Measurements from ENCODE around the gene CYP26B1.

CYP26B1 gene

DNA sequence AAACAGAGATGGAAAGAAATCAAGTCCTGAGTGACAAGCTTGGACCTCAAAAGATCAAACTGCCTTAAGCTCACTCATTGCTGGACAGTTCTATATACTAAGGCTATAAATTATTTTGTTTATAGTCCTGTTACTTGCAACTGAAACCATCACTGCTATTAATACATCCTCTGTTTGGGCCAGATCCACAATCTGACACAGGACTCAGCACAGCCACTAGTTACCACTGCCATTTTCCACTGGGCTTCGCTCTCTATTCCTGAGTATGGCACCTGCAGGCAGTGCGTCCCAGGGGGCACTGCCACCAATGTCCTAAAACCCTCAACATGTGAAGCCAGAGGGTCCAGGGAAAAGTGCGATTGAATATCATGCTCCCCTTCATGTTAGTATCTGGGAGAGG, 52.3 kb downstream of the CYP26B1 start:
- no peak for DNase-seq (ENCODE audit: extremely low read depth, insufficient read length)
- Histone ChIP-seq H3K4me3 (replicated peaks; ENCODE audit: low read depth, low read length) (no peak overlapping the region), H3K36me3 (ENCODE audit: control insufficient read depth, insufficient read depth, low read length) (no peaks in the 10 kb centered on the region), H3K27me3 (replicated peaks; ENCODE audit: control insufficient read depth, insufficient read depth, low read length) (no peaks in the 10 kb centered on the region)
- no peak for TF ChIP-seq CTCF (IDR thresholded peaks at IDR 0.05; ENCODE audit: insufficient read depth, low read length, poor library complexity, severe bottlenecking)

DNA sequence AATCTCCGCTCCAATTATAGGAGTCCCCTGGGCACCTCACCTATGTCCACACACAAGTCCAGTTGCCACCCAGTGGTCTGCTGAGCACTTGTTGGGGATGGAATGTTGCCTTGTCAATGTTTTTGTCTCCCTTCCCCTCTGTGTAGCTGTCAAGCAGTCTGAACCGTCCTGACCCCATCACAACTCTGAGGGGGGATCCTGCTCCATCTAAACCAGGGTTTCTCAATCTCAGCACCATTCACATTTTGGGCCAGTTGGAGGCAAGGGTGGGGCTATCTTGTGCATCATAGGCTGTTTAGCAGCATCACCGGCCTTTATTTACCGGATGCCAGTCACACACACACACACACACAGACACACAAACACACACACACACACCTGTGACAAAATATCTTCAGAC, 53.0 kb downstream of the CYP26B1 start:
- no peaks in the 10 kb centered on the region for H3K36me3 ChIP-seq (ENCODE audit: control insufficient read depth, insufficient read depth, low read length)
- TF ChIP-seq CTCF (IDR thresholded peaks at IDR 0.05; ENCODE audit: insufficient read depth, low read length, poor library complexity, severe bottlenecking): no peak
- DNase-seq (ENCODE audit: extremely low read depth, insufficient read length): no peak
- no peak overlapping the region for H3K4me3 ChIP-seq (replicated peaks; ENCODE audit: low read depth, low read length)
- no peaks in the 10 kb centered on the region for H3K27me3 ChIP-seq (replicated peaks; ENCODE audit: control insufficient read depth, insufficient read depth, low read length)

DNA sequence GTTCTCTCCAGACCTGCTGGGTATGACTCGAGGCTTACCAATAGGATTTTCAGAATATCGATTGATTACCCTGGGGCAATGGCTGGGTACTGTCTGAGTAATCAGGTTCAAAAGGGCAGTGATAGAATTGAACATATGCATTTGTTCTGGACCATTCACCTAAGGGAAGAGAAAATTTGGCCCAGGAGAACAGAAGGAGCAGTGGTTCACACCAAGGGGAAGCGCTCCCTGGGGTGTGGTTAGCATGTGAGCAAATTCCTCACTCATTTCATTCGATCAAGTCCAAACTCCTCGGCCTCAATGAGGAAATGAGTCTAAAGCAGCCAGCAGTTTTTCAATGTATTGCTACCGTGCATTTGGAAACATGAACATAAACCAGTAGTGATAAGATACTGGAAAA, 55.6 kb downstream of the CYP26B1 start:
- no peak for TF ChIP-seq CTCF (IDR thresholded peaks at IDR 0.05; ENCODE audit: insufficient read depth, low read length, poor library complexity, severe bottlenecking)
- no peaks in the 10 kb centered on the region for H3K27me3 ChIP-seq (replicated peaks; ENCODE audit: control insufficient read depth, insufficient read depth, low read length)
- H3K36me3 ChIP-seq (ENCODE audit: control insufficient read depth, insufficient read depth, low read length): no peaks in the 10 kb centered on the region
- H3K4me3 ChIP-seq (replicated peaks; ENCODE audit: low read depth, low read length): no peak overlapping the region
- no peak for DNase-seq (ENCODE audit: extremely low read depth, insufficient read length)

DNA sequence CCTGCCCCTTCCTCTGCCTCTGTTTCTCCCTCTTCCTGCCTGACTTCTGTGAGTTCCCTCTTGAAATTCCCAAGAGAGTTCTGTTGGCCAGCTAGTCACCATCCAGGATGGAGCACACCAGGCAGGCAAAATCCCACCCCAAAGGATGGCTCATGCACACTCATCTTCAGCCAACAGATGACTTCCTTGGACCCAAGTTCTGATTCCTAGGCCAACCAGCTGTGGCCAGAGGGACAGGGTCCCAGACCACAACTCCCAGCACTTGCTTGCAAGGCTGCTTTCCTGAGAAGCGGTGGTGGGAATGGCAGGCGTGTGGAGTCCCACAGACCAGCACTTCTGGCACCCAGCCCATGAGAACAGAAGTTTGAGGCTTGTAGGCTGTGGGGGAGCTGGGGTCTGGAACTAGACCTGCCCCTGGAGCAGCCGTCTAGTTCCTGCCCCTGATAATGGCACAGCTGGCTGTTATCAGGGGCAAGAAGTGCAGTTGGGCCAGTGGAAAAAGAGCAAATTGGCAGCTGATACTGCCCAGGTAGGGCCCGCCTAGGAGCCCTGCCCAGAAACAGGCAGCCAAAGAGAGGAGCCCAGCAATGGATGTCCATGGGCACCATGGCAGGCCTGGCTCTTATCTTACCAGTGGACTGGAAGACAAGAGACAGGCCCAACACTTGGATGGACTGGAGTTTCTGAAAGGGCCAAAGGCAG, 56.7 kb downstream of the CYP26B1 start:
- TF ChIP-seq CTCF (IDR thresholded peaks at IDR 0.05; ENCODE audit: insufficient read depth, low read length, poor library complexity, severe bottlenecking): no peak
- Histone ChIP-seq H3K4me3 (replicated peaks; ENCODE audit: low read depth, low read length) (no peak overlapping the region), H3K36me3 (ENCODE audit: control insufficient read depth, insufficient read depth, low read length) (no peaks in the 10 kb centered on the region), H3K27me3 (replicated peaks; ENCODE audit: control insufficient read depth, insufficient read depth, low read length) (no peaks in the 10 kb centered on the region)
- no peak for DNase-seq (ENCODE audit: extremely low read depth, insufficient read length)

DNA sequence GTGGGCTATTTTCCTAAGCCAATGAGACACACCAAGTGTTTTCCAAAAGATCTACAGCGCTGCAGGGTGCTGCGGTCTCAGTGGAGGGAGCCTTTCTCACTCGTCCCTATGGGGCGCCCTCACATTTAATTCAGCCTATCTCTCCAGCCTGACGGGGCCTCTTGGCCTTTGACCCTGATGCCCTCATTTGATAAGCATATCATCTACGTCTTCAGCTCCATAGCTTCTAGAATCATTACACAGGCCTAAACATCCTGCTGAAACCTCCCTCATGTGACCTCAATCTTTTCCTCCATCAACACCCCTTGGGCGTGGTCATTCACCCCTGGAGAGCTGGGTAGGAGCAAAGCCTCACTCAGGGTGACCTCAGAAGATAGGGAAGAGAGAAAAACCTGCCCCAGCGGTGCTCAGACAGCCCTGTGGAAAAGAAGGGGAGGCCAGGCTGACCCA, 57.4 kb downstream of the CYP26B1 start:
- DNase-seq (ENCODE audit: extremely low read depth, insufficient read length): no peak
- TF ChIP-seq CTCF (IDR thresholded peaks at IDR 0.05; ENCODE audit: insufficient read depth, low read length, poor library complexity, severe bottlenecking): no peak
- H3K27me3 ChIP-seq (replicated peaks; ENCODE audit: control insufficient read depth, insufficient read depth, low read length): no peaks in the 10 kb centered on the region
- H3K4me3 ChIP-seq (replicated peaks; ENCODE audit: low read depth, low read length): no peak overlapping the region
- no peaks in the 10 kb centered on the region for H3K36me3 ChIP-seq (ENCODE audit: control insufficient read depth, insufficient read depth, low read length)

DNA sequence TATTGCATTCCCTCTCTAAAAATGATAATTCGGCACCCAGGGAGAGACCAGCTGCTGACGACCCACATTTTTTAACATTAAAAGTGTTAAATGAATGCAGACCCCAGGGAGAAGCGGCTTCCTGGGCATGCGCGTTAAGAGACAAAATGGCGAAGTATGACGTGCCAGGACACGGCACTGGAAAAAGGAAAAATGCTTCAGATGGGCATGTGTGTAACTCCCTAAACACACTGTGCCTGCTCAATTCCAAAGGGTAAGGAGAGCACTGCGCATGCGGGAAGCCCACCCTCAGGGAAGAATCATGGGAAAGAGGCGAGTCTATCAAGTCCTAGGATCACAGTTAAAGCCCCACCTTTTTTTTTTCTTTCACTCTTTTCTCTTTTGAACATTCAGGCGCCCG, 58.1 kb downstream of the CYP26B1 start:
- DNase-seq (ENCODE audit: extremely low read depth, insufficient read length): no peak
- Histone ChIP-seq H3K36me3 (ENCODE audit: control insufficient read depth, insufficient read depth, low read length) (no peaks in the 10 kb centered on the region), H3K27me3 (replicated peaks; ENCODE audit: control insufficient read depth, insufficient read depth, low read length) (no peaks in the 10 kb centered on the region), H3K4me3 (replicated peaks; ENCODE audit: low read depth, low read length) (no peak overlapping the region)
- no peak for TF ChIP-seq CTCF (IDR thresholded peaks at IDR 0.05; ENCODE audit: insufficient read depth, low read length, poor library complexity, severe bottlenecking)

All from GM06990 (cell line).